ENCODE results near the gene CALML5. TPM values are rescaled to one million over a fixed set of nuclear protein-coding genes. Genes with fewer than 3 reads are reported as not detected.

The CALML5 gene
- total RNA-seq, 1 donor from 2014 or later = not detected

GRCh38 chr10:5460468-5461202, 38.7 kb downstream of the CALML5 start:
- Histone ChIP-seq H3K27ac (replicated peaks) (no peak overlapping the region), H3K36me3 (peaks cover 33% of the 10 kb centered on the region), H3K9me3 (replicated peaks) (no peaks in the 10 kb centered on the region), H3K4me3 (no peak overlapping the region), H3K27me3 (ENCODE audit: low read depth) (no peaks in the 10 kb centered on the region), H3K4me1 (no peaks in the 10 kb centered on the region)
- no peak for TF ChIP-seq CTCF (IDR thresholded peaks at IDR 0.05; ENCODE audit: borderline replicate concordance)
- no peak for DNase-seq
- intact Hi-C loops (cut with micrococcal nuclease) = no loop called here

GRCh38 chr10:5458949-5459747, 40.2 kb downstream of the CALML5 start:
- Histone ChIP-seq H3K4me1 (no peaks in the 10 kb centered on the region), H3K27me3 (ENCODE audit: low read depth) (no peaks in the 10 kb centered on the region), H3K4me3 (no peak overlapping the region), H3K27ac (replicated peaks) (no peak overlapping the region), H3K36me3 (peaks cover 48% of the 10 kb centered on the region), H3K9me3 (replicated peaks) (no peaks in the 10 kb centered on the region)
- no peak for DNase-seq
- no peak for TF ChIP-seq CTCF (IDR thresholded peaks at IDR 0.05; ENCODE audit: borderline replicate concordance)
- intact Hi-C loops (cut with micrococcal nuclease) = no loop called here

GRCh38 chr10:5458425-5458824, 40.9 kb downstream of the CALML5 start:
- Histone ChIP-seq H3K9me3 (replicated peaks) (no peaks in the 10 kb centered on the region), H3K36me3 (peaks cover 55% of the 10 kb centered on the region), H3K27ac (replicated peaks) (no peak overlapping the region), H3K27me3 (ENCODE audit: low read depth) (no peaks in the 10 kb centered on the region), H3K4me3 (no peak overlapping the region), H3K4me1 (no peaks in the 10 kb centered on the region)
- TF ChIP-seq CTCF (IDR thresholded peaks at IDR 0.05; ENCODE audit: borderline replicate concordance) = no peak
- intact Hi-C loops (cut with micrococcal nuclease) = no loop called here
- DNase-seq = no peak

GRCh38 chr10:5457741-5458140, 41.6 kb downstream of the CALML5 start:
- TF ChIP-seq CTCF (IDR thresholded peaks at IDR 0.05; ENCODE audit: borderline replicate concordance) = no peak
- no peak for DNase-seq
- Histone ChIP-seq H3K4me3 (no peak overlapping the region), H3K27ac (replicated peaks) (no peak overlapping the region), H3K9me3 (replicated peaks) (no peaks in the 10 kb centered on the region), H3K4me1 (no peaks in the 10 kb centered on the region), H3K36me3 (peaks cover 62% of the 10 kb centered on the region), H3K27me3 (ENCODE audit: low read depth) (no peaks in the 10 kb centered on the region)
- intact Hi-C loops (cut with micrococcal nuclease) = no loop called here

- no peak for TF ChIP-seq CTCF (IDR thresholded peaks at IDR 0.05; ENCODE audit: borderline replicate concordance)
Observed at GRCh38 chr10:5456563-5456962, 42.8 kb downstream of the CALML5 start.

More at GRCh38 chr10:5456563-5456962, 42.8 kb downstream of the CALML5 start:
- peaks cover 73% of the 10 kb centered on the region for H3K36me3 ChIP-seq
- intact Hi-C loops (cut with micrococcal nuclease) = no loop called here
- no peak overlapping the region for H3K27ac ChIP-seq (replicated peaks)
- no peaks in the 10 kb centered on the region for H3K9me3 ChIP-seq (replicated peaks)
- H3K4me3 ChIP-seq = no peak overlapping the region
- no peaks in the 10 kb centered on the region for H3K27me3 ChIP-seq (ENCODE audit: low read depth)
- DNase-seq = no peak
- H3K4me1 ChIP-seq = no peaks in the 10 kb centered on the region

All from left ventricle myocardium inferior (tissue), 1 donor.